ENCODE data around the gene ZDHHC14.
"Not testable (repeated sequence)": the region's sequence is repeated elsewhere in the genome, so short reads cannot be mapped to it uniquely, and the experiment has no call there.

GRCh38 chr6:157337276-157337675, 43.7 kb upstream of the ZDHHC14 start:
- TF ChIP-seq, protein P1, sequence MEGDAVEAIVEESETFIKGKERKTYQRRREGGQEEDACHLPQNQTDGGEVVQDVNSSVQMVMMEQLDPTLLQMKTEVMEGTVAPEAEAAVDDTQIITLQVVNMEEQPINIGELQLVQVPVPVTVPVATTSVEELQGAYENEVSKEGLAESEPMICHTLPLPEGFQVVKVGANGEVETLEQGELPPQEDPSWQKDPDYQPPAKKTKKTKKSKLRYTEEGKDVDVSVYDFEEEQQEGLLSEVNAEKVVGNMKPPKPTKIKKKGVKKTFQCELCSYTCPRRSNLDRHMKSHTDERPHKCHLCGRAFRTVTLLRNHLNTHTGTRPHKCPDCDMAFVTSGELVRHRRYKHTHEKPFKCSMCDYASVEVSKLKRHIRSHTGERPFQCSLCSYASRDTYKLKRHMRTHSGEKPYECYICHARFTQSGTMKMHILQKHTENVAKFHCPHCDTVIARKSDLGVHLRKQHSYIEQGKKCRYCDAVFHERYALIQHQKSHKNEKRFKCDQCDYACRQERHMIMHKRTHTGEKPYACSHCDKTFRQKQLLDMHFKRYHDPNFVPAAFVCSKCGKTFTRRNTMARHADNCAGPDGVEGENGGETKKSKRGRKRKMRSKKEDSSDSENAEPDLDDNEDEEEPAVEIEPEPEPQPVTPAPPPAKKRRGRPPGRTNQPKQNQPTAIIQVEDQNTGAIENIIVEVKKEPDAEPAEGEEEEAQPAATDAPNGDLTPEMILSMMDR (conservative IDR thresholded peaks at IDR 0.05 in 1 of 2, IDR thresholded peaks at IDR 0.05 in 1 of 2; ENCODE audit: extremely low read depth in 1 of 2, insufficient read depth in 1 of 2, low read depth in 1 of 2, low read length in 2 of 2): not testable (repeated sequence)
- TF ChIP-seq EZH2 (IDR thresholded peaks at IDR 0.05; ENCODE audit: borderline replicate concordance, low read length): not testable (repeated sequence)
